GM23338 (cell line): ENCODE data around the gene SNX5.

Experiments used
- CREB1 ChIP-seq: fragments of 250-450 bp; sonication (Bioruptor Pico); IDR thresholded peaks from 2 replicates; pipeline ENCODE4 v1.5.0; 2020; ENCODE audit warnings: low read depth, mild to moderate bottlenecking, moderate library complexity
- EZH2 ChIP-seq: fragments of 200-600 bp; sonication (generic); IDR thresholded peaks from one replicate; pipeline ENCODE4 v1.8.0; 2017; ENCODE audit warnings: antibody characterized with exemption, mild to moderate bottlenecking, low read depth; ENCODE audit not compliant: unreplicated experiment
- EZH2phosphoT487 ChIP-seq: fragments of 200-600 bp; sonication (generic); IDR thresholded peaks from one replicate; pipeline ENCODE4 v1.8.1; 2018; ENCODE audit warnings: antibody characterized with exemption; ENCODE audit not compliant: unreplicated experiment
- JUNB ChIP-seq: IDR thresholded peaks from one replicate; pipeline ENCODE4 v1.6.1; 2016; ENCODE audit warnings: antibody characterized with exemption; ENCODE audit not compliant: unreplicated experiment
- NANOG ChIP-seq: IDR thresholded peaks from 2 replicates; pipeline ENCODE4 v1.6.1; 2016; ENCODE audit warnings: antibody characterized with exemption, borderline replicate concordance
- POLR2AphosphoS5 ChIP-seq: IDR thresholded peaks from 2 replicates; pipeline ENCODE4 v1.6.1; 2016; ENCODE audit warnings: antibody characterized with exemption, low read depth
- REST ChIP-seq: IDR thresholded peaks from one replicate; pipeline ENCODE4 v1.6.1; 2018; ENCODE audit warnings: antibody characterized with exemption; ENCODE audit not compliant: unreplicated experiment
- STAT1 ChIP-seq: IDR thresholded peaks from one replicate; pipeline ENCODE4 v1.6.1; 2016; ENCODE audit warnings: antibody characterized with exemption; ENCODE audit not compliant: unreplicated experiment
- ZNF462 ChIP-seq: fragments of 250-450 bp; sonication (Bioruptor Pico); IDR thresholded peaks from 2 replicates; pipeline ENCODE4 v1.5.0; 2020; ENCODE audit warnings: mild to moderate bottlenecking, moderate library complexity
- TF ChIP-seq, protein P1 (sequence below), 2 experiments: fragments of 200-600 bp in 1 of 2; sonication (generic) in 1 of 2; conservative IDR thresholded peaks; 2 replicates each; pipeline versions ENCODE4 v1.5.1 to v1.6.1; 2016 to 2017; ENCODE audit warnings: antibody characterized with exemption in 2 of 2, low read depth in 2 of 2, mild to moderate bottlenecking in 2 of 2, moderate library complexity in 1 of 2

- TF ChIP-seq, protein P1, sequence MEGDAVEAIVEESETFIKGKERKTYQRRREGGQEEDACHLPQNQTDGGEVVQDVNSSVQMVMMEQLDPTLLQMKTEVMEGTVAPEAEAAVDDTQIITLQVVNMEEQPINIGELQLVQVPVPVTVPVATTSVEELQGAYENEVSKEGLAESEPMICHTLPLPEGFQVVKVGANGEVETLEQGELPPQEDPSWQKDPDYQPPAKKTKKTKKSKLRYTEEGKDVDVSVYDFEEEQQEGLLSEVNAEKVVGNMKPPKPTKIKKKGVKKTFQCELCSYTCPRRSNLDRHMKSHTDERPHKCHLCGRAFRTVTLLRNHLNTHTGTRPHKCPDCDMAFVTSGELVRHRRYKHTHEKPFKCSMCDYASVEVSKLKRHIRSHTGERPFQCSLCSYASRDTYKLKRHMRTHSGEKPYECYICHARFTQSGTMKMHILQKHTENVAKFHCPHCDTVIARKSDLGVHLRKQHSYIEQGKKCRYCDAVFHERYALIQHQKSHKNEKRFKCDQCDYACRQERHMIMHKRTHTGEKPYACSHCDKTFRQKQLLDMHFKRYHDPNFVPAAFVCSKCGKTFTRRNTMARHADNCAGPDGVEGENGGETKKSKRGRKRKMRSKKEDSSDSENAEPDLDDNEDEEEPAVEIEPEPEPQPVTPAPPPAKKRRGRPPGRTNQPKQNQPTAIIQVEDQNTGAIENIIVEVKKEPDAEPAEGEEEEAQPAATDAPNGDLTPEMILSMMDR (conservative IDR thresholded peaks at IDR 0.05; ENCODE audit: low read depth in 2 of 2) = no peak
- TF ChIP-seq EZH2phosphoT487 = no peak
- TF ChIP-seq JUNB = no peak
- no peak for TF ChIP-seq EZH2
- TF ChIP-seq REST = no peak
- no peak for TF ChIP-seq POLR2AphosphoS5
- no peak for TF ChIP-seq NANOG
- TF ChIP-seq STAT1 = no peak
- no peak for TF ChIP-seq CREB1 (CRISPR knock-in tag)
- no peak for TF ChIP-seq ZNF462 (CRISPR knock-in tag)
Measured at GRCh38 chr20:17992224-17992637, 23.6 kb upstream of the SNX5 start.
